ENCODE results near the gene COL18A1. TPM values are rescaled to one million over a fixed set of nuclear protein-coding genes. Genes with fewer than 3 reads are reported as not detected.

The COL18A1 gene
- total RNA-seq, 1 donor from 2014 or later, result 499 TPM

GRCh38 chr21:45381865-45382696 lies 22.9 kb upstream of the COL18A1 start:
- DNase-seq (ENCODE audit: low spot score) (no peak), ATAC-seq (no peak)

GRCh38 chr21:45382697-45382997 lies 22.3 kb upstream of the COL18A1 start:
- no peak for DNase-seq (ENCODE audit: low spot score)
- ATAC-seq, result no peak

DNA sequence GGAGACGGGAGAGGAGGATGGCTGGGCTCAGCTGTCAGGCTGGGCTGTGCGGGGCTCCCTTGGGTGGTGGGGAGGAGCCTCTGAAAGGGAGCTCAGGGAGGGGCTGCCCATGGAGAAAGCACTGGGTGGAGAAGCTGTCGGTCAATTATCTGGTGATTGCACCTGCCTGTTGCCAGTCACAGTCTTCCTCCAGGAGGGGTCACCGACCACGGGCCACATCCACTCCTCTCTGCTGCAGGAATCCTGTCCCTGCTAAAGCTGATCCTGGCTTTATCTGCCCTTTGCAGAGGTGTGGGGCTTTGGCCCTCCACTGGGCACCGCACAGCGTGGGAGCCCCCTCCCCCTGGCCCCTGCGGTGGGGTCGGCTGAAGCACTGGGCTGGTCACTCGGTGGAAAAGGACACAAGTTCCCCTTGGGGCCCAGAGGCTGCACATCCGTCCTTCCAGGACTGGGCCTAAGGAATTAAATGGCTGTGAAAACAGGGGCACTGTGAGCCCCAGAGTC lies 21.8 kb upstream of the COL18A1 start:
- ATAC-seq (no peak), DNase-seq (ENCODE audit: low spot score) (no peak)

DNA sequence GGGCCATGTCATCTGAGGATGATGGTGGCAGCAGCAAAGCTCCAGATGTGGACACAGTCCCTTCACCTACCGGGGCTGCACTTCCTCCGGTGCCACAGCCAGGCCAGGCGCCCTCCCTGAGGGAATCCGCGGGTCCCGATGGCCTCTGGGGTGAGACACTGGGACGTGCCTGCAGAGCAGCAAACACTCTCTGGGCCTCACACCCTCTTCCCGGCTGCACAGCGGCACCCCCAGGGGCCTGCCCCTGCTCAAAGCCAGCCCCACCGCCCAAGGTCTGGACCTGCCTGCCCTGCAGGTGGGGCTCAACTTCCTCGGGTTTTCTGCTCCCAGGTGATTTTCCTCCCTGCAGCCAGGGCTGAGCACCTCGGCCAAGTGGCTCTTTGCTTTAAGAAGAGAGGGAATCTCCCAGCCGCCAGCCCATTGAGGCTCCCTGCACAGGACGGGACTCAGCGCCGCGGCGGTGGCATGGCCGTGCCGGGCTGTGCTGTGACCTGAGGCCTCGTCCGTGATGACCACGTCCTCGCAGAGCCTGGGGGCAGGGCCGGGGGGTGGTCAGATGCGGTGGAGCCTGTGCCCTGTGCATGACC lies 21.3 kb upstream of the COL18A1 start:
- DNase-seq (ENCODE audit: low spot score) (no peak), ATAC-seq (no peak)

DNA sequence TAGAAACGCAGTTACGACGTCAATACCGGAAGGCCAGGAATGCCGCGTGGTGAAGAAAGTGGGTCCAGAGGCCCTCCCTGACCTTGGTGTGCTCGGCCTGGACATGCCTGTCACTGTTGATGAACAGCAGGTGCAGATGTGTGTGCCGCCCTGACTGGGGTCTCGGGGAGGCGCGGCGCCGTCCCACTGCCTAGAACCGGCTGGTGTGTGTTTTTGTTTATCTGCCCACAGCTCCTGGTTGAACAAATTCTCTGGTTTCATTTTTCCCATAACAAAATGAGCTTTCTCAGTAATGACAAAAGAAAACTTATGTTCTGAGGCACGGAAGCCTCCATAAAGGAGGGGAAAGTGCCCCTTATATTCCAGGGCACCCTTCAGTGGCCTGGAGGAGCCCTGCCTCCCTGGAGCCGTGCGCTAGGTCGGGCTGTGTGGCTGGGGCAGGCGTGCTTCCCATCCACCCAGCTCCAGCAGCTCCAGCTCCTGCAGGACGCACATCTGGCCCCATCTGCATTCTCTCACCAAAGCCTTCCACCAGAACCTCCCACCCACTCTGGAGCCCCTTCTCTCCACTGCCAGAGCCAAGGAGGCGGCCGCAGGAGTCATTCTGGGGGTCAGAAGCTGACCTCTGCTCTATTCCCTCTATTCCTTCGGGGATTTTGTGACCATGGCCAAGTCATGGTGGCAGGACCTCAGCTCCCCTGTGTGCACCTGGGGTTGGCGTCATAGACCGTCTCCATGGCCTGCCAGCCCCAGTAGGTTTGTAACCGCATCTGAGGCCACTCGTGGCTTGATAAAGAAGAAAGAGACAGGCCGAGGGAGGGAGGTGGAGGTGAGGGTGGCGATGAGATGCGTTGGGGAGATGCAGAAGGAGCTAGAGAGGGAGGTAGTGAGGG lies 20.1 kb upstream of the COL18A1 start:
- ATAC-seq (no peak), DNase-seq (ENCODE audit: low spot score) (no peak)

DNA sequence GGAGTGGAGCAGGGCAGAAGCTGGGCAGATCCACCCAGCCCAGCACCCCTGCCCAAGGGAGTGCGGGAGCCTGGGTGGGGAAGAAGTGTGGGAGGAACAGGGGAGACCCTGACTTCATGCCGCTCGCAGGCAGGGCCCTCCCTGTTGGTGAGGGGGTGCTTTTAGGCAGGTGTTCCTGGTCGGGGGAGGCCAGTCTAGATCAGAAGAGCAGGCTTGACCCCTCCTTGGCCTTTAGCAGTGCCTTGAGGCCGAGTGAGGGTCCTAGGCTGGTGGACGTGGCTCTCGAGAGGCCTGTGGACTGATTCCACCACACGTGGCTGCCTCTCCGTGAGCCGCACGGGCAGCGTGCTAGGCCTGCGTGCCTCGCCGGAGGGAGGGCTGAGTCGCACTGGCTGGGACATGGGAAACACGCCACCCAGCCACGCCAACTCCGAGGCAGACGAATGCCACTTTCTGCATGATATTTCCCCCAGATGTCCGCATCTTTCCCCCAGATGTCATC lies 19.4 kb upstream of the COL18A1 start:
- DNase-seq (ENCODE audit: low spot score), result no peak
- no peak for ATAC-seq

DNA sequence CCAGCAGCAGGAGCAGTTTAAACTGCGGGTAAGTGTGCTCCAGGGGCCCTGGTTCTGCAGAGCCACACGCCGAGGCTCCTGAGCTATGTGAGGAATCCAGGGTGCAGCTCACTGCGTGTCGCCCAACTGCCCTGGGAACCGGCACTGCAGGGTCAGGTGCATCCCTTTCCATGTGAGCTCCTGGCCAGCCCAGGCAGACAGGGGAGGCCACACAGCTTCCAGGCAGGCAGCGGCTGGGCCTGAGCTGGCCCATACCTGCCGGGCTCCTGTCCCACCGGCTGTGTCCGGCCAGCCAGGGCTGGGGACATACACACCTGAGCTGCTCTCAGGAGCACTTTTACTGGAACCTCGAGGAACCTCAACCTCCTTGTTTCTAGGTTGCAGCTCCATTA lies 18.6 kb upstream of the COL18A1 start:
- ATAC-seq, result no peak
- no peak for DNase-seq (ENCODE audit: low spot score)

- no peak for DNase-seq (ENCODE audit: low spot score)
- ATAC-seq, result peak; percentile 68
Measured at GRCh38 chr21:45386728-45387371, 18.1 kb upstream of the COL18A1 start.

DNA sequence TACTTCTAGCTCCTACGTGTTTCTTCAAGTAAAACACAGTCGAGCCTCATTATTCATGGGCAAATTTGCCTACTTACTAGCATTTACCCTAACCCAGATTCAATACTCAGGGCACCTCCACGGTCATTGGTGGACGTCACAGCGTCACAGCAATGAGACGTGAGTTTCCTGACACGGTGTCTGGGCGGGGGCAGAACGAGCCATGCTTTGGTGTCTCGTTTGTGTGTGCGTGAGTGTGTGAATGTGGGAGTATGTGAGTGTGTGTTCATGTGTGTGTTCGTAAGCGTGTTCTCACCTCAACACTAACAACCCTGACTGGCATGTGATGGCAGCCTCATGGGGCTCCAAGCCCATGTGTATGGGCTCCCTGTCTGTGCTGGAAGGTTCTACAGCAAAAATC lies 17.5 kb upstream of the COL18A1 start:
- ATAC-seq, result no peak
- DNase-seq (ENCODE audit: low spot score), result no peak

- DNase-seq (ENCODE audit: low spot score), result no peak
- no peak for ATAC-seq
Measured at GRCh38 chr21:45388011-45388521, 16.9 kb upstream of the COL18A1 start.

GRCh38 chr21:45388611-45389296 lies 16.2 kb upstream of the COL18A1 start:
- DNase-seq (ENCODE audit: low spot score) (no peak), ATAC-seq (no peak)

- ATAC-seq, result no peak
- no peak for DNase-seq (ENCODE audit: low spot score)
Measured at GRCh38 chr21:45390121-45390751, 14.7 kb upstream of the COL18A1 start.

DNA sequence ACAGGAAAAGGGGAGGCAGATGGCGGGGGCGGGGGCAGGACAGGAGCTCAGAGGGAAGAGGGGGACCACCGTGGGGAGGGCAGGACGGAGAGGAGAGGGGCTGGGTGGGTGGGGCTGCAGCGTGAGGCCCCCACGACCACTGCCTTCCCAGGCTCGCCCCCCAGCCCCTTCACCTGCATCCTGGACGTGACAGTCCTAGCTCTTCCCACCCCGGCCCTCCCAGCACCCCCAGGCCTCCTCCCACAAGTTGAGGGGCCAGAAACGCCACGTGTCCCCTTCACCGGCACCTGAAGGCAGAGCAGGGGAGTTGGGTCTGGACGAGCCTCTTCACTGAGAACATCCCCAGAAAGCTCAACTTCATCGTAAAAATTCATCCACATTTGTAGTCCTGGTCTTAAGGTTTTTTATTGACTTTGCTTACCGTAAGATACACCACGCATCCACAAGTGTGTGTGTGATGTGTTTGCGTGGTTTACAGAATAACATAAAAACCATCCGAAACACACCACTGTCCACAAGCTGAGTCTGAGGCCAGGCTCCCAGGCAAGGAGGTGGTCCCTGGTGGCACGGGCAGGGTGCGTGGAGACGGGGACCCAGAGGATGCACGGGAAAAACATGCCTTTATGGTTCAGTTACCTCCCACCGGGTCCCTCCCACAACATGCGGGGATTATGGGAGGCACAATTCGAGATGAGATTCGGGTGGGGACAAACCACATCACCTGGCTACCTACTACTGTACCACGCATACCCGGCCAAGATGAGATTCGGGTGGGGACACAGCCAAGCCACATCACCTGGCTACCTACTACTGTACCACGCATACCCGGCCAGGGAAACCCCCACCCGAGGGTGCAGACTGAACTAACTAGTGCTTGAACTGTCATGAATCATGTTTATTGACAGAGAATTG lies 13.9 kb upstream of the COL18A1 start:
- ATAC-seq (no peak), DNase-seq (ENCODE audit: low spot score) (no peak)

- ATAC-seq (no peak), DNase-seq (ENCODE audit: low spot score) (no peak)
Measured at GRCh38 chr21:45391743-45392572, 13.0 kb upstream of the COL18A1 start.

DNA sequence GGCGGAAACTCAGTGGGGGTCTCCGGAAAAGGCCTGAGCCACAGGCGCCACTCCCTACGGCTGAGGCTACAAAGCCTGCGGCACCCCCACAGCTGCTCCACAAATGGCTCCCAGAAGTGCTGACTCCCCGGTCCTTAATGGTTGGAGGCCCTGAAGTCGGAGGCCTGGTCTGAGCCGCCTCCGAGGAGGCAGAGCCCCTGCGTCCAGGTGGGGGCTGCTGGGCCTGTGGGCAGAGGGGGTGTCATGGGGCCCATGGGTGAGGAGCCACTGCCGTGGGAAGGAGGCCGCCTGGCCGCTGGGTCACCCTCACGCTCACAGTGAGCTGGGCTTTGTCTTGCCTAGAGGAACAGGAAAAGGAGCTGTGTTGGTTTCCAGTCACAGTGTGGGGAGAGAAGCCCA lies 12.4 kb upstream of the COL18A1 start:
- no peak for ATAC-seq
- no peak for DNase-seq (ENCODE audit: low spot score)

- ATAC-seq (no peak), DNase-seq (ENCODE audit: low spot score) (no peak)
Measured at GRCh38 chr21:45393021-45393420, 11.9 kb upstream of the COL18A1 start.

- no peak for ATAC-seq
- no peak for DNase-seq (ENCODE audit: low spot score)
Measured at GRCh38 chr21:45393833-45394638, 10.9 kb upstream of the COL18A1 start.

Data from left lobe of liver (tissue), 2 donors.